RWPE2 (cell line): ENCODE data around the gene PRRG2.

ENCODE experiments used
- ATAC-seq: fragments of 200-7000 bp; cut with Tn5 transposase; 3 replicates; pipeline ENCODE4 v1.9.1; 2021; ENCODE audit warnings: low read depth
- DNase-seq: peaks from one replicate; pipeline ENCODE4 v3.0.0-alpha.2; 2020; ENCODE audit warnings: low spot score
- H3K27ac ChIP-seq: fragments of 450-650 bp; 2 replicates; pipeline ENCODE4 v1.5.1; 2017; ENCODE audit warnings: mild to moderate bottlenecking; ENCODE audit not compliant: poor library complexity, severe bottlenecking
- H3K27me3 ChIP-seq: fragments of 250-450 bp; sonication (Bioruptor Pico); 2 replicates; pipeline ENCODE4 v1.5.1; 2021; ENCODE audit warnings: mild to moderate bottlenecking, moderate library complexity; ENCODE audit not compliant: insufficient read depth, poor library complexity, severe bottlenecking
- H3K36me3 ChIP-seq: fragments of 250-450 bp; sonication (Bioruptor Pico); 2 replicates; pipeline ENCODE4 v1.5.1; 2020; ENCODE audit warnings: low read depth, mild to moderate bottlenecking, moderate library complexity
- H3K4me1 ChIP-seq: fragments of 250-450 bp; sonication (Bioruptor Pico); 2 replicates; pipeline ENCODE4 v1.5.1; 2021; ENCODE audit warnings: mild to moderate bottlenecking, moderate library complexity; ENCODE audit not compliant: insufficient read depth, poor library complexity, severe bottlenecking
- H3K4me3 ChIP-seq: fragments of 250-450 bp; sonication (Bioruptor Pico); 2 replicates; pipeline ENCODE4 v1.5.1; 2021; ENCODE audit warnings: mild to moderate bottlenecking, moderate library complexity; ENCODE audit not compliant: severe bottlenecking
- H3K9me3 ChIP-seq: fragments of 250-450 bp; sonication (Bioruptor Pico); 2 replicates; pipeline ENCODE4 v1.5.1; 2021; ENCODE audit warnings: mild to moderate bottlenecking, moderate library complexity; ENCODE audit not compliant: severe bottlenecking
- CTCF ChIP-seq: fragments of 450-650 bp; IDR thresholded peaks from one replicate; pipeline ENCODE4 v1.5.1; 2017; ENCODE audit warnings: mild to moderate bottlenecking, moderate library complexity; ENCODE audit not compliant: poor library complexity, severe bottlenecking

The PRRG2 gene

GRCh38 chr19:49564616-49565045 is 16.5 kb upstream of the PRRG2 start:
- H3K4me3 ChIP-seq, result no peak overlapping the region
- DNase-seq (no peak), ATAC-seq (no peak)
- H3K36me3 ChIP-seq, result peaks cover 4% of the 10 kb centered on the region; the same call in 1 of the 2 replicates
- no peaks in the 10 kb centered on the region for H3K27me3 ChIP-seq
- H3K9me3 ChIP-seq, result no peaks in the 10 kb centered on the region
- H3K27ac ChIP-seq, result no peak overlapping the region
- H3K4me1 ChIP-seq, result peaks cover 3% of the 10 kb centered on the region
- TF ChIP-seq CTCF, result no peak

DNA sequence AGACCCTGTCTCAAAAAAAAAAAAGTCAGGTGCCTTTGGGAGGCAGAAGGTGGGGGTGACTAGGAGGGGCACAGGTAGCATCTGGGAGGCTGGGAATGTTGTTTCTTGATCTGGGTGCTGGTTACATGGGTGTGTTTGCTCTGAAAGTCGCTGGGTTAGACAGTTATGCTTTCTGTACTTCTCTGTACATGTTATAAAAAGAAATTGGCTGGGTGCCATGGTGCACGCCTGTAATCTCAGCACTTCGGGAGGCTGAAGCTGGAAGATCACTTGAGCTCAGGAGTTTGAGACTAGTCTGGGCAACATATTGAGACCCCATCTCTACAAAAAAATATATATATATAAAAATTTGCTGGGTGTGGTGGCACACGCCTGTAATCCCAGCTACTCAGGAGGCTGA is 15.9 kb upstream of the PRRG2 start:
- TF ChIP-seq CTCF, result no peak
- Histone ChIP-seq H3K4me3 (no peak overlapping the region), H3K27ac (no peak overlapping the region), H3K9me3 (no peaks in the 10 kb centered on the region), H3K4me1 (peaks cover 3% of the 10 kb centered on the region), H3K27me3 (no peaks in the 10 kb centered on the region), H3K36me3 (peaks cover 4% of the 10 kb centered on the region; the same call in 1 of the 2 replicates)
- DNase-seq (no peak), ATAC-seq (no peak)

DNA sequence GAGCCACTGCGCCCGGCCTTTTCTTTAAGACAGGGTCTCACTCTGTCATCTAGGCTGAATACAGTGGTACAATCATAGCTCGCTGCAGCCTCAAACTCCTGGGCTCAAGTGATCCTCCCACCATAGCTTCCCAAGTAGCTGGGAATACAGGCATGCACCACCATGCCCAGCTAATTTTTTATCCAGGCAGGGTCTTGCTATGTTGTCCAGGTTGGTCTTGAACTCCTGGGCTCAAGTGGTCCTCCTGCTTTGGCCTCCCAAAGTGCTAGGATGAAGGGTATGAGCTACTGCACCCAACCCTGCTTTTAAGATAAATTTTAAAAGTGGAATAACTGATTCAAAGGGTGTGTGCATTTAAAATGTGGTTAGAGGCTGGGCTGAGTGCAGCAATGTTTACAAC is 14.8 kb upstream of the PRRG2 start:
- ATAC-seq (no peak), DNase-seq (no peak)
- TF ChIP-seq CTCF, result no peak
- no peak overlapping the region for H3K4me3 ChIP-seq
- H3K27me3 ChIP-seq, result no peaks in the 10 kb centered on the region
- peaks cover 4% of the 10 kb centered on the region; the same call in 1 of the 2 replicates for H3K36me3 ChIP-seq
- H3K4me1 ChIP-seq, result peaks cover 3% of the 10 kb centered on the region
- no peaks in the 10 kb centered on the region for H3K9me3 ChIP-seq
- H3K27ac ChIP-seq, result no peak overlapping the region

DNA sequence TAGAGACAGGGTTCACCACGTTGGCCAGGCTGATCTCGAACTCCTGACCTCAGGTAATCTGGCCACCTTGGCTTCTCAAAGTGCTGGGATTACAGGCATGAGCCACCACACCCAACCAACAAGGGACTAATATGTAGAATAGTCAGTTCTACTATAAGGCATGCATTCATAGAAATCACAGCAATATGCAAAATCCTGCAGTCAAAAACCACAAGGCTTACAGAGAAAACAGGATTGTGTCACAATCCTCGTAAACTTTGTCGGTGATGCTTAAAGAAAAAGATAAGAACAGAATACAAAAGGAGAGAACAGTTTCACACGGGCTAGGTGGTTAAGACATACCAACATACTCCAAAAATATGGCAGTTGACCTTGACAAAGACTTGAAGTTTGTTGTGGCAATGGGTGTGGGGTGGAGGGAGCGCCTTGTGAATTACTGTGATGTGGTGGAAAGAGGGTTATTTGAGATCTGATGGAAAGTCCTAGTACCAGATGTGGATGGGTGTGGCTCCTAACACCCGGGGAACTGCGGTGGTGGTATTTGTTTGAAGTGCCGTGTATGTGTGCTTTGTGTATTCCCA is 13.2 kb upstream of the PRRG2 start:
- H3K27me3 ChIP-seq, result no peaks in the 10 kb centered on the region
- H3K36me3 ChIP-seq, result peaks cover 4% of the 10 kb centered on the region; the same call in 1 of the 2 replicates
- H3K9me3 ChIP-seq, result no peaks in the 10 kb centered on the region
- no peak for TF ChIP-seq CTCF
- no peak overlapping the region for H3K4me3 ChIP-seq
- DNase-seq, result no peak
- H3K4me1 ChIP-seq, result peaks cover 3% of the 10 kb centered on the region
- H3K27ac ChIP-seq, result no peak overlapping the region
- ATAC-seq, result no peak

GRCh38 chr19:49570138-49570856 is 10.8 kb upstream of the PRRG2 start:
- Histone ChIP-seq H3K9me3 (no peaks in the 10 kb centered on the region), H3K36me3 (peaks cover 10% of the 10 kb centered on the region), H3K27ac (no peak overlapping the region), H3K4me3 (no peak overlapping the region), H3K4me1 (peaks cover 3% of the 10 kb centered on the region), H3K27me3 (no peaks in the 10 kb centered on the region)
- peak; percentile 99 for TF ChIP-seq CTCF
- ATAC-seq (peak; percentile 79), DNase-seq (no peak)
